GM23338 (cell line): Measurements from ENCODE around the gene ZBTB8A. TPM values are rescaled to one million over a fixed set of nuclear protein-coding genes. Genes with fewer than 3 reads are reported as not detected.

ENCODE experiments used
- ATAC-seq: fragments of 200-7000 bp; cut with Tn5 transposase; 3 replicates; pipeline ENCODE4 v1.9.1; 2020
- DNase-seq: peaks from one replicate; pipeline ENCODE4 v3.0.0-alpha.2; 2015; ENCODE audit warnings: low spot score
- H2AFZ ChIP-seq: fragments of 200-600 bp; sonication (generic); 2 replicates; pipeline ENCODE4 v1.8.0; 2016; ENCODE audit warnings: antibody characterized with exemption, mild to moderate bottlenecking, moderate library complexity
- H3F3A ChIP-seq: fragments of 200-600 bp; sonication (generic); replicated peaks from 2 replicates; pipeline ENCODE4 v1.8.0; 2017; ENCODE audit warnings: antibody characterized with exemption, mixed run types, low read depth
- H3K27ac ChIP-seq: fragments of 200-600 bp; sonication (generic); 2 replicates; pipeline ENCODE4 v1.6.1; 2016; ENCODE audit warnings: low read depth
- H3K27me3 ChIP-seq: fragments of 200-600 bp; sonication (generic); 2 replicates; pipeline ENCODE4 v1.8.0; 2016; ENCODE audit warnings: mild to moderate bottlenecking, mixed run types, moderate library complexity; ENCODE audit not compliant: insufficient read depth
- H3K36me3 ChIP-seq: fragments of 200-600 bp; sonication (generic); 2 replicates; pipeline ENCODE4 v1.8.0; 2016; ENCODE audit warnings: mild to moderate bottlenecking; ENCODE audit not compliant: insufficient read depth
- H3K4me1 ChIP-seq: fragments of 200-600 bp; sonication (generic); 2 replicates; pipeline ENCODE4 v1.8.0; 2016; ENCODE audit warnings: mild to moderate bottlenecking, moderate library complexity; ENCODE audit not compliant: insufficient read depth
- H3K4me2 ChIP-seq: fragments of 200-600 bp; sonication (generic); 2 replicates; pipeline ENCODE4 v1.7.1; 2017; ENCODE audit warnings: mixed run types
- H3K4me3 ChIP-seq: fragments of 200-600 bp; sonication (generic); 2 replicates; pipeline ENCODE4 v1.6.1; 2016; ENCODE audit warnings: mixed run types
- H3K79me2 ChIP-seq: fragments of 200-600 bp; sonication (generic); replicated peaks from 2 replicates; pipeline ENCODE4 v1.8.0; 2017; ENCODE audit warnings: mild to moderate bottlenecking; ENCODE audit not compliant: insufficient read depth
- H3K9me2 ChIP-seq: fragments of 200-600 bp; sonication (generic); 2 replicates; pipeline ENCODE4 v1.8.0; 2017; ENCODE audit not compliant: insufficient read depth
- H4K20me1 ChIP-seq: fragments of 200-600 bp; sonication (generic); replicated peaks from 2 replicates; pipeline ENCODE4 v1.8.0; 2017; ENCODE audit warnings: mild to moderate bottlenecking; ENCODE audit not compliant: insufficient read depth
- H3K27ac Mint-ChIP-seq: 2 replicates; pipeline ENCODE4 v1.8.0; 2020; ENCODE audit warnings: inconsistent platforms, mild to moderate bottlenecking, moderate library complexity, mixed read lengths
- H3K27me3 Mint-ChIP-seq: 3 replicates; pipeline ENCODE4 v1.8.0; 2022; ENCODE audit warnings: low read depth, mild to moderate bottlenecking, moderate library complexity, mixed read lengths, inconsistent platforms; ENCODE audit not compliant: insufficient read depth, poor library complexity
- H3K36me3 Mint-ChIP-seq: 3 replicates; pipeline ENCODE4 v1.8.0; 2021; ENCODE audit warnings: low read depth, mild to moderate bottlenecking, inconsistent platforms, moderate library complexity, mixed read lengths
- H3K4me1 Mint-ChIP-seq: 3 replicates; pipeline ENCODE4 v1.8.0; 2020; ENCODE audit warnings: mild to moderate bottlenecking, inconsistent platforms, mixed read lengths
- H3K4me3 Mint-ChIP-seq: 3 replicates; pipeline ENCODE4 v1.8.0; 2021; ENCODE audit warnings: moderate library complexity, mild to moderate bottlenecking, inconsistent platforms, mixed read lengths
- H3K9me3 Mint-ChIP-seq: 3 replicates; pipeline ENCODE4 v1.8.0; 2020; ENCODE audit warnings: moderate library complexity, mild to moderate bottlenecking, inconsistent platforms, mixed read lengths
- EZH2 ChIP-seq: fragments of 200-600 bp; sonication (generic); IDR thresholded peaks from one replicate; pipeline ENCODE4 v1.8.0; 2017; ENCODE audit warnings: antibody characterized with exemption, mild to moderate bottlenecking, low read depth; ENCODE audit not compliant: unreplicated experiment
- EZH2phosphoT487 ChIP-seq: fragments of 200-600 bp; sonication (generic); IDR thresholded peaks from one replicate; pipeline ENCODE4 v1.8.1; 2018; ENCODE audit warnings: antibody characterized with exemption; ENCODE audit not compliant: unreplicated experiment
- JUNB ChIP-seq: IDR thresholded peaks from one replicate; pipeline ENCODE4 v1.6.1; 2016; ENCODE audit warnings: antibody characterized with exemption; ENCODE audit not compliant: unreplicated experiment
- NANOG ChIP-seq: IDR thresholded peaks from 2 replicates; pipeline ENCODE4 v1.6.1; 2016; ENCODE audit warnings: antibody characterized with exemption, borderline replicate concordance
- POLR2AphosphoS5 ChIP-seq: IDR thresholded peaks from 2 replicates; pipeline ENCODE4 v1.6.1; 2016; ENCODE audit warnings: antibody characterized with exemption, low read depth
- ZNF114 ChIP-seq: fragments of 250-450 bp; sonication (Bioruptor Pico); IDR thresholded peaks from 2 replicates; pipeline ENCODE4 v1.5.0; 2020; ENCODE audit warnings: mild to moderate bottlenecking, moderate library complexity
- ZNF331 ChIP-seq: fragments of 250-450 bp; sonication (Bioruptor Pico); IDR thresholded peaks from 2 replicates; pipeline ENCODE4 v1.5.0; 2020; ENCODE audit warnings: low read depth, mild to moderate bottlenecking, moderate library complexity
- polyA plus RNA-seq: library from polyadenylated mRNA; unstranded; fragments of >200 nt; fragmentation: Nextera tagmentation; extraction: Ambion mirVana; gene quantifications from 2 replicates; pipeline ENCODE4 v1.2.1, GENCODE V29; 2016
- total RNA-seq: library from RNA; depleted of rRNA; stranded (reverse); fragments of >200 nt; shearing (Covaris generic); gene quantifications from 2 replicates; pipeline ENCODE4 v1.2.3, GENCODE V29; 2014
- TF ChIP-seq, protein P1 (sequence below): IDR thresholded peaks from 2 replicates; pipeline ENCODE4 v1.6.1; 2016; ENCODE audit warnings: antibody characterized with exemption
- TF ChIP-seq, protein P2 (sequence below): IDR thresholded peaks from one replicate; pipeline ENCODE4 v1.6.1; 2018; ENCODE audit warnings: antibody characterized with exemption; ENCODE audit not compliant: unreplicated experiment

ZBTB8A gene
- total and polyA plus RNA-seq, 2 experiments from 2014 or later, result 6.1 to 8.4 TPM

DNA sequence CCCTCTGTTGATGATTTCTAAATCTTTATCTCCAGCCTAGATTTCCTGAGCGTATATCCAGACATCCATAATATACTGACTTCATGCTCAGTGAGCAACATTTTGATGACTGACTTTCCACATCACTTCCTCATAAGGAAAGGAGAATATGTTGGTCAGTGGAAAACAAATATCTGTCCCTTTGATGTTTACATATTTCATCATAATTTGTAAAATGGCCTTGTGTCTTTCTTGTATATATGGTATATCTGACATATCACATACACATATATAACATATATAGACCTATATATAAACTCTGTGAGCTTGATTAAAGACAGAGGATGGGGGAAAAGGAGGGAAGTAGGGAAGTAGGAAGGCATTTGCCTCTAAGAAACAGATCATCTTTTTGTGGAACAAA lies 18.6 kb downstream of the ZBTB8A start (continued):
- TF ChIP-seq, protein P1, sequence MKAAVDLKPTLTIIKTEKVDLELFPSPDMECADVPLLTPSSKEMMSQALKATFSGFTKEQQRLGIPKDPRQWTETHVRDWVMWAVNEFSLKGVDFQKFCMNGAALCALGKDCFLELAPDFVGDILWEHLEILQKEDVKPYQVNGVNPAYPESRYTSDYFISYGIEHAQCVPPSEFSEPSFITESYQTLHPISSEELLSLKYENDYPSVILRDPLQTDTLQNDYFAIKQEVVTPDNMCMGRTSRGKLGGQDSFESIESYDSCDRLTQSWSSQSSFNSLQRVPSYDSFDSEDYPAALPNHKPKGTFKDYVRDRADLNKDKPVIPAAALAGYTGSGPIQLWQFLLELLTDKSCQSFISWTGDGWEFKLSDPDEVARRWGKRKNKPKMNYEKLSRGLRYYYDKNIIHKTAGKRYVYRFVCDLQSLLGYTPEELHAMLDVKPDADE, result no peak
- TF ChIP-seq ZNF114 (CRISPR knock-in tag), result no peak

DNA sequence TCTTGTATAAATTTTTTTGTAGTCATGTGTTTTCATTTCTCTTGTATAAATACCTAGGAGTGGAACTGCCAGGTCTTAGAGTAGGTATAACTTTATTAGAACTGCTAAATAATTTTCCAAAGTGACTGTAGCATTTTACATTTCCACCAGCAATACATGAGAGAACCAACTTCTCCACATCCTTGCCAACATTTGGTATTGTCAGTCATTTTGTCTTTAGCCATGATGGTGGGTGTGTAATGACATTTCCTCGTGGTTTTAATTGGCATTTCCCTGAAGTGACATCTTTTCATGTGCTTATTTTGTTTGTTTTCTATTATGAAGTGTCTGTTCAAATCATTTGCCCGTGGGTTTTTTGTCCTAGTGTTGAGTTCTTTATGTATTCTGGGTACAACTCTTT lies 29.7 kb downstream of the ZBTB8A start:
- no peak for ATAC-seq

DNA sequence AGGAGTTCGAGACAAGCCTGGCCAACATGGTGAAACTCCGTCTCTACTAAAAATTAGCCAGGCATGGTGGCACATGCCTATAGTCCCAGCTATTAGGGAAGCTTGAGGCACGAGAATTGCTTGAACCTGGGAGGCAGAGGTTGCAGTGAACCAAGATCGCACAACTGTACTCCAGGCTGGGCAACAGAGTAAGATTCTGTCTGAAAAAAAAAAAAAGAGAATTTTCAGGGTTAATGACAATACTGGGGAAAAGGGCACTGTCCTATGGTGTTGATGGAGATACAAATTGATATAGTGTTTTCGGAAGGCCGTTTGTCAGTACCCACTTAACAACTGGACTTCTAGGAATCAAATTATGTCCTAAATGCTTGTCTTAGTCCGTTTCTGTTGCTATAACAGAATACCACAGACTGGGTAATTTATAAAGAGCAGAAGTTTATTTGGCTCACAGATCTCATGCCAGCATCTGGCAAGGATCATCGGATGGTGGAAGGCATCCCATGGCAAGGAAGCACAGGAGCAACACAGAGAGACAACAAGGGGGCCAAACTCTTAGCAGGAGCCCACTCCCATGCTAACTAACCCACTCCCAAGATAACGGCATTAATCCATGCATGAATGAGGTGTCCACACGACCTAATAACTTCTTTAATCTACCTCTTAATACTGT lies 41.3 kb downstream of the ZBTB8A start:
- Mint-ChIP-seq H3K9me3 (no peaks in the 10 kb centered on the region), H3K27me3 (peaks cover 3% of the 10 kb centered on the region), H3K4me3 (no peak overlapping the region), H3K27ac (no peak overlapping the region), H3K4me1 (no peaks in the 10 kb centered on the region), H3K36me3 (no peaks in the 10 kb centered on the region)
- H3K36me3 ChIP-seq, result no peaks in the 10 kb centered on the region
- H3K9me2 ChIP-seq, result no peaks in the 10 kb centered on the region
- peaks cover 10% of the 10 kb centered on the region; the same call in 1 of the 2 replicates for H3F3A ChIP-seq
- ATAC-seq, result no peak
- H3K79me2 ChIP-seq, result no peaks in the 10 kb centered on the region
- no peak overlapping the region for H3K27ac ChIP-seq
- H3K4me2 ChIP-seq, result no peak overlapping the region
- DNase-seq, result no peak
- H3K4me3 ChIP-seq, result no peak overlapping the region
- no peaks in the 10 kb centered on the region for H4K20me1 ChIP-seq
- H3K27me3 ChIP-seq, result no peaks in the 10 kb centered on the region
- H3K4me1 ChIP-seq, result no peaks in the 10 kb centered on the region
- no peak overlapping the region for H2AFZ ChIP-seq
- TF ChIP-seq, protein P2, sequence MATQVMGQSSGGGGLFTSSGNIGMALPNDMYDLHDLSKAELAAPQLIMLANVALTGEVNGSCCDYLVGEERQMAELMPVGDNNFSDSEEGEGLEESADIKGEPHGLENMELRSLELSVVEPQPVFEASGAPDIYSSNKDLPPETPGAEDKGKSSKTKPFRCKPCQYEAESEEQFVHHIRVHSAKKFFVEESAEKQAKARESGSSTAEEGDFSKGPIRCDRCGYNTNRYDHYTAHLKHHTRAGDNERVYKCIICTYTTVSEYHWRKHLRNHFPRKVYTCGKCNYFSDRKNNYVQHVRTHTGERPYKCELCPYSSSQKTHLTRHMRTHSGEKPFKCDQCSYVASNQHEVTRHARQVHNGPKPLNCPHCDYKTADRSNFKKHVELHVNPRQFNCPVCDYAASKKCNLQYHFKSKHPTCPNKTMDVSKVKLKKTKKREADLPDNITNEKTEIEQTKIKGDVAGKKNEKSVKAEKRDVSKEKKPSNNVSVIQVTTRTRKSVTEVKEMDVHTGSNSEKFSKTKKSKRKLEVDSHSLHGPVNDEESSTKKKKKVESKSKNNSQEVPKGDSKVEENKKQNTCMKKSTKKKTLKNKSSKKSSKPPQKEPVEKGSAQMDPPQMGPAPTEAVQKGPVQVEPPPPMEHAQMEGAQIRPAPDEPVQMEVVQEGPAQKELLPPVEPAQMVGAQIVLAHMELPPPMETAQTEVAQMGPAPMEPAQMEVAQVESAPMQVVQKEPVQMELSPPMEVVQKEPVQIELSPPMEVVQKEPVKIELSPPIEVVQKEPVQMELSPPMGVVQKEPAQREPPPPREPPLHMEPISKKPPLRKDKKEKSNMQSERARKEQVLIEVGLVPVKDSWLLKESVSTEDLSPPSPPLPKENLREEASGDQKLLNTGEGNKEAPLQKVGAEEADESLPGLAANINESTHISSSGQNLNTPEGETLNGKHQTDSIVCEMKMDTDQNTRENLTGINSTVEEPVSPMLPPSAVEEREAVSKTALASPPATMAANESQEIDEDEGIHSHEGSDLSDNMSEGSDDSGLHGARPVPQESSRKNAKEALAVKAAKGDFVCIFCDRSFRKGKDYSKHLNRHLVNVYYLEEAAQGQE, result no peak
- TF ChIP-seq, protein P1, result no peak
- TF ChIP-seq JUNB, result no peak
- no peak for TF ChIP-seq POLR2AphosphoS5
- no peak for TF ChIP-seq EZH2phosphoT487
- no peak for TF ChIP-seq ZNF331 (CRISPR knock-in tag)
- no peak for TF ChIP-seq NANOG

More for the DNA sequence above, 29.7 kb downstream of the ZBTB8A start:
- no peaks in the 10 kb centered on the region for H3F3A ChIP-seq
- DNase-seq, result no peak
- H3K27me3 Mint-ChIP-seq, result peaks cover 3% of the 10 kb centered on the region
- H3K9me2 ChIP-seq, result no peaks in the 10 kb centered on the region
- H3K4me2 ChIP-seq, result no peak overlapping the region
- no peak overlapping the region for H3K4me3 ChIP-seq
- TF ChIP-seq POLR2AphosphoS5, result no peak
- TF ChIP-seq EZH2, result no peak
- no peak for TF ChIP-seq JUNB
- TF ChIP-seq, protein P1, result no peak
- no peaks in the 10 kb centered on the region for H3K79me2 ChIP-seq
- H3K9me3 Mint-ChIP-seq, result no peaks in the 10 kb centered on the region
- H3K4me1 Mint-ChIP-seq, result no peaks in the 10 kb centered on the region
- H3K27ac Mint-ChIP-seq, result no peak overlapping the region
- H3K4me3 Mint-ChIP-seq, result no peak overlapping the region
- no peaks in the 10 kb centered on the region for H3K36me3 ChIP-seq
- peaks cover 18% of the 10 kb centered on the region; the same call in 2 of the 3 replicates for H3K36me3 Mint-ChIP-seq
- H3K27ac ChIP-seq, result no peak overlapping the region
- H3K4me1 ChIP-seq, result no peaks in the 10 kb centered on the region
- no peaks in the 10 kb centered on the region; the same call in 1 of the 2 replicates for H4K20me1 ChIP-seq
- no peak overlapping the region for H2AFZ ChIP-seq
- no peaks in the 10 kb centered on the region for H3K27me3 ChIP-seq
